GM12878 (cell line): ENCODE results near the gene ANO7. TPM values are rescaled to one million over a fixed set of nuclear protein-coding genes. Genes with fewer than 3 reads are reported as not detected.
A peak's percentile ranks its signal among the peaks of the same experiment; 100 is the strongest.

Experiments
- CREB1 ChIP-seq: IDR thresholded peaks from 2 replicates; pipeline ENCODE4 v1.6.1; 2012; ENCODE audit warnings: low read depth, mild to moderate bottlenecking, inconsistent platforms
- DPF2 ChIP-seq: fragments of 450-650 bp; IDR thresholded peaks from 2 replicates; pipeline ENCODE4 v1.6.1; 2017; ENCODE audit warnings: mild to moderate bottlenecking
- FOXK2 ChIP-seq: fragments of 450-650 bp; IDR thresholded peaks from 2 replicates; pipeline ENCODE4 v1.6.1; 2017; ENCODE audit warnings: mild to moderate bottlenecking, moderate library complexity
- MYB ChIP-seq: fragments of 150-350 bp; IDR thresholded peaks from 2 replicates; pipeline ENCODE4 v1.6.1; 2014; ENCODE audit warnings: mild to moderate bottlenecking, low read depth, low read length, borderline replicate concordance
- NR2F1 ChIP-seq: fragments of 450-650 bp; conservative IDR thresholded peaks from 2 replicates; pipeline ENCODE4 v1.6.1; 2017; ENCODE audit warnings: mild to moderate bottlenecking
- NRF1 ChIP-seq: conservative IDR thresholded peaks from 2 replicates; pipeline ENCODE4 v1.6.1; 2011; ENCODE audit warnings: mild to moderate bottlenecking, low read depth, low read length, improper control_type of control experiment
- RBBP5 ChIP-seq: fragments of 200-600 bp; sonication (generic); conservative IDR thresholded peaks from 2 replicates; pipeline ENCODE4 v1.6.1; 2016
- ZZZ3 ChIP-seq: IDR thresholded peaks from 2 replicates; pipeline ENCODE4 v1.6.1; 2011; ENCODE audit warnings: low read depth; ENCODE audit not compliant: control insufficient read depth, insufficient read length
- polyA plus RNA-seq, 11 experiments: library from polyadenylated mRNA; depleted of rRNA in 4 of 11; unstranded in 6 of 11; stranded (reverse) in 5 of 11; fragments of >200 nt; fragmentation: Nextera tagmentation in 4 of 11; fragmentation: Illumina TruSeq in 1 of 11; extraction: Ambion mirVana in 4 of 11; extraction: Trizol in 1 of 11; gene quantifications; 1 replicate in 1 of 11; 2 replicates in 10 of 11; pipeline versions ENCODE4 v1.2.1 to v1.2.3, GENCODE V29; 2011 to 2016; ENCODE audit warnings: inconsistent platforms in 2 of 11, missing spikeins in 2 of 11, low read depth in 1 of 11
- total RNA-seq, 4 experiments: library from RNA; depleted of rRNA in 3 of 4; stranded (reverse); fragments of >200 nt in 3 of 4; fragmentation: Illumina TruSeq in 1 of 4; extraction: Trizol in 1 of 4; gene quantifications; 2 replicates each; pipeline versions ENCODE4 v1.2.1 to v1.2.3, GENCODE V29; 2013 to 2021
- TF ChIP-seq, protein P1 (sequence below): fragments of 150-350 bp; IDR thresholded peaks from 2 replicates; pipeline ENCODE4 v1.6.1; 2016; ENCODE audit warnings: low read depth, low read length

Gene ANO7
- total and polyA plus RNA-seq, 10 of the 15 experiments (the other 5 are each of a cell fraction or from before 2014, with no cell fraction given), result 0.08 to 1.4 (median 0.44) TPM

DNA sequence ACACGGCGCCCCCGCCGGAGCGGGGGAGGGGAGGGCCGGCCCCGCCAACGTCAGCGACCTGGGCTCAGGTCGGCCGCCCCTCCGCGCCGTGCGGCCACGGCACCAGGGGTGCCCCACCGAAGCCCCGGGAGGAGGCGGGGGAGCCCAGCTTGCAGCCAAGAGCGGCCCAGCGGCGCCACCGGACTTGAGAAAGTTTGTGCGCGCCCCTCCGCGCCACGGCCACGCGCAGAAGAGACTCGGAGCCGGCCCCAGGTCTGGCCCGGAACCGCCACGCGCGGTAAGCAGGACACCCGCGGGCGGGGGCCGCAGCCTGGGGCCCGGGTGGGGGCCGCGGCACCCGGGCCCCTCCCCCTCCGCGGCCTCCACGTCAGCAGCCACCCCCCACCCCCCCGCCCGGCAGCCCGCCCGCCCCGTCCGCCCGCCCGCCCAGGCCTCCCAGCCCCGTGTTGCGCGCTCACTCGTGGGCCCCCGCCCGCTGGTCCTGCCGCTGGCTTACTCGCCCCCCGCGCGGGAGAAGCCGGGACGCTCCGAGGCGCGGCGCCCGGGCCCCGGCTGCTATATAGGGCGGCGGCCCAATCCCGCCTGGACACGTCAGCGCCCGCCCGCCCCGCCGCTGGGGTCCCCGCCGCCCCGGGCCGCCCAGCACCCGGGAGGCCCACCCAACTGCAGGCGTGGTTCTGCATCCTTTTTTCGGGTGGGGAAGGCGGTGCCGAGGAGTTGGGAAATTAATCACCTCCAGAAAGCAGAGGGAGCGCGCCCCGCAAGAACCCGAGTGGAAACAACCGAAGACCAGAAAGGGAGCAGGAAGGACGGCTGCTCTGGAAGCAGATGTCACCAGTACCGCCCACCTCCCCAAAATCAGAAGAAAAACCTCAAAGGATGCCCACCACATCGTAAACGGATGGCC, 84.1 kb downstream of the ANO7 start (continued):
- TF ChIP-seq, protein P1, sequence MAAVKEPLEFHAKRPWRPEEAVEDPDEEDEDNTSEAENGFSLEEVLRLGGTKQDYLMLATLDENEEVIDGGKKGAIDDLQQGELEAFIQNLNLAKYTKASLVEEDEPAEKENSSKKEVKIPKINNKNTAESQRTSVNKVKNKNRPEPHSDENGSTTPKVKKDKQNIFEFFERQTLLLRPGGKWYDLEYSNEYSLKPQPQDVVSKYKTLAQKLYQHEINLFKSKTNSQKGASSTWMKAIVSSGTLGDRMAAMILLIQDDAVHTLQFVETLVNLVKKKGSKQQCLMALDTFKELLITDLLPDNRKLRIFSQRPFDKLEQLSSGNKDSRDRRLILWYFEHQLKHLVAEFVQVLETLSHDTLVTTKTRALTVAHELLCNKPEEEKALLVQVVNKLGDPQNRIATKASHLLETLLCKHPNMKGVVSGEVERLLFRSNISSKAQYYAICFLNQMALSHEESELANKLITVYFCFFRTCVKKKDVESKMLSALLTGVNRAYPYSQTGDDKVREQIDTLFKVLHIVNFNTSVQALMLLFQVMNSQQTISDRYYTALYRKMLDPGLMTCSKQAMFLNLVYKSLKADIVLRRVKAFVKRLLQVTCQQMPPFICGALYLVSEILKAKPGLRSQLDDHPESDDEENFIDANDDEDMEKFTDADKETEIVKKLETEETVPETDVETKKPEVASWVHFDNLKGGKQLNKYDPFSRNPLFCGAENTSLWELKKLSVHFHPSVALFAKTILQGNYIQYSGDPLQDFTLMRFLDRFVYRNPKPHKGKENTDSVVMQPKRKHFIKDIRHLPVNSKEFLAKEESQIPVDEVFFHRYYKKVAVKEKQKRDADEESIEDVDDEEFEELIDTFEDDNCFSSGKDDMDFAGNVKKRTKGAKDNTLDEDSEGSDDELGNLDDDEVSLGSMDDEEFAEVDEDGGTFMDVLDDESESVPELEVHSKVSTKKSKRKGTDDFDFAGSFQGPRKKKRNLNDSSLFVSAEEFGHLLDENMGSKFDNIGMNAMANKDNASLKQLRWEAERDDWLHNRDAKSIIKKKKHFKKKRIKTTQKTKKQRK, result no peak
- TF ChIP-seq MYB (no peak), RBBP5 (no peak), NRF1 (no peak), DPF2 (peak; percentile 65), NR2F1 (0 out of 2 replicates have a peak, but pooled peaks have one; percentile 6), FOXK2 (no peak), CREB1 (peak; percentile 54; the same call in 1 of the 2 replicates), ZZZ3 (no peak)
